Ascending aorta (tissue), 2 donors: ENCODE measurements around the gene PYGO1. TPM values are rescaled to one million over a fixed set of nuclear protein-coding genes. Genes with fewer than 3 reads are reported as not detected.
"Not testable (repeated sequence)": the region's sequence is repeated elsewhere in the genome, so short reads cannot be mapped to it uniquely, and the experiment has no call there.

Experiments used
- DNase-seq, 2 donors: peaks; one replicate each; pipeline ENCODE4 v3.0.0-alpha.2; 2019; ENCODE audit warnings: low spot score in 2 of 2
- H3K27ac ChIP-seq, 2 donors: fragments of 200-600 bp; sonication (generic); one replicate each; pipeline ENCODE4 v1.5.1; 2016 to 2017; ENCODE audit warnings: mild to moderate bottlenecking in 1 of 2
- H3K27me3 ChIP-seq: fragments of 200-600 bp; sonication (generic); one replicate; pipeline ENCODE4 v1.5.1; 2017
- H3K36me3 ChIP-seq, 2 donors: fragments of 200-600 bp; sonication (generic); one replicate each; pipeline ENCODE4 v1.5.1; 2016
- H3K4me1 ChIP-seq, 2 donors: fragments of 200-600 bp; sonication (generic); one replicate each; pipeline ENCODE4 v1.5.1; 2016 to 2017; ENCODE audit warnings: mild to moderate bottlenecking in 1 of 2
- H3K4me3 ChIP-seq, 2 donors: fragments of 200-600 bp; sonication (generic); one replicate each; pipeline ENCODE4 v1.5.1; 2016 to 2017; ENCODE audit warnings: mild to moderate bottlenecking in 1 of 2
- H3K9me3 ChIP-seq, 2 donors: fragments of 200-600 bp; sonication (generic); one replicate each; pipeline ENCODE4 v1.5.1; 2016
- intact Hi-C: fragments of 100-400 bp; cut with DNase I; formaldehyde crosslinking; loops from one replicate; pipeline ENCODE4 v1.15.1; 2023
- total RNA-seq: library from RNA; depleted of rRNA; stranded (reverse); fragments of >200 nt; gene quantifications from one replicate; pipeline ENCODE4 v1.1.0, GENCODE V29; 2016
- TF ChIP-seq, protein P1 (sequence below), 3 experiments: fragments of 200-600 bp in 2 of 3; fragments of 450-650 bp in 1 of 3; sonication (generic) in 2 of 3; IDR thresholded peaks; one replicate each; pipeline ENCODE4 v1.5.1; 2016 to 2019; ENCODE audit warnings: antibody characterized with exemption in 3 of 3, mild to moderate bottlenecking in 1 of 3, moderate library complexity in 1 of 3

Gene PYGO1
- total RNA-seq, 1 donor from 2014 or later, result 7.1 TPM

DNA sequence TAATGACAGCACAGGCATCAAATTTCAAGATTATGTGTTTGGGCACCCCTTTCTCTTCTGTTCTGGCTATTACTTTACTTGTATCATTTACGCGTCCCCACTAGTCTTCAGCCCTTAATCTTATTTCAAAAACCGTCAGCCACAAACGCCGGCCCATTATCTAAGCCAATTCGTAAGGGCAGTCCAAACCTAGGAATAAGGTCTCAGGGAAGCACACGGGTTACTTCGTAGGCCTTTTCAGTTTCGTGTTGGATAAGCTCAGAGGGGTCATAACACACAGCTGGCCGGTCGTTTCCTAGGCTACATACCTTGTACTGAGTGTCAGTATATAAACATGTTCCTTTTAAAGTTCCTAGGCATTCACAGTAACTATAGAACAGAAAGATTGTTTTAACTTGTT is 75.0 kb downstream of the PYGO1 start:
- no peaks in the 10 kb centered on the region for H3K9me3 ChIP-seq
- TF ChIP-seq, protein P1, sequence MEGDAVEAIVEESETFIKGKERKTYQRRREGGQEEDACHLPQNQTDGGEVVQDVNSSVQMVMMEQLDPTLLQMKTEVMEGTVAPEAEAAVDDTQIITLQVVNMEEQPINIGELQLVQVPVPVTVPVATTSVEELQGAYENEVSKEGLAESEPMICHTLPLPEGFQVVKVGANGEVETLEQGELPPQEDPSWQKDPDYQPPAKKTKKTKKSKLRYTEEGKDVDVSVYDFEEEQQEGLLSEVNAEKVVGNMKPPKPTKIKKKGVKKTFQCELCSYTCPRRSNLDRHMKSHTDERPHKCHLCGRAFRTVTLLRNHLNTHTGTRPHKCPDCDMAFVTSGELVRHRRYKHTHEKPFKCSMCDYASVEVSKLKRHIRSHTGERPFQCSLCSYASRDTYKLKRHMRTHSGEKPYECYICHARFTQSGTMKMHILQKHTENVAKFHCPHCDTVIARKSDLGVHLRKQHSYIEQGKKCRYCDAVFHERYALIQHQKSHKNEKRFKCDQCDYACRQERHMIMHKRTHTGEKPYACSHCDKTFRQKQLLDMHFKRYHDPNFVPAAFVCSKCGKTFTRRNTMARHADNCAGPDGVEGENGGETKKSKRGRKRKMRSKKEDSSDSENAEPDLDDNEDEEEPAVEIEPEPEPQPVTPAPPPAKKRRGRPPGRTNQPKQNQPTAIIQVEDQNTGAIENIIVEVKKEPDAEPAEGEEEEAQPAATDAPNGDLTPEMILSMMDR (IDR thresholded peaks at IDR 0.05), result no peak
- H3K27ac ChIP-seq, result no peak overlapping the region
- H3K4me1 ChIP-seq, result no peaks in the 10 kb centered on the region
- H3K4me3 ChIP-seq, result no peak overlapping the region
- no peak for DNase-seq
- H3K36me3 ChIP-seq, result no peaks in the 10 kb centered on the region
- H3K27me3 ChIP-seq, result no peaks in the 10 kb centered on the region
- intact Hi-C loops, result no loop called here

DNA sequence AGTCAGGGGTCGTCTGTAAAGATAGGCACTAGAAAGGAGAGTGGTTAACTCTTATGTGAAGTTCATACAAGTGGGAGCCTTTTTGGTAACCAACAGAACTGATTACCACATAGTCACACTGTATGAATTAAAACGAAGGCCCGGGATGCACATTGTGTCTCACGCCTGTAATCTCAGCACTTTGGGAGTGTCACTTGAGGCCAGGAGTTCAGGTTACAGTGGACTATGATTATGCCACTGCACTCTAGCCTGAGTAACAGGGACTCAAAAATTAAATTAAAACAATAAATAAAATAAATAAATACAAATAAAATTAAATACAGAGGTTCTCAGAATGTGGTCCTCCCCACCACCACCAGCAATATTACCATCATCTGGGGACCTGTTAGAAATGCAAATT is 80.6 kb downstream of the PYGO1 start:
- Histone ChIP-seq H3K4me3 (no peak overlapping the region), H3K4me1 (no peaks in the 10 kb centered on the region), H3K36me3 (no peaks in the 10 kb centered on the region), H3K27me3 (no peaks in the 10 kb centered on the region), H3K9me3 (no peaks in the 10 kb centered on the region), H3K27ac (no peak overlapping the region)
- TF ChIP-seq, protein P1 (IDR thresholded peaks at IDR 0.05), result no peak
- DNase-seq, result no peak
- intact Hi-C loops, result no loop called here

DNA sequence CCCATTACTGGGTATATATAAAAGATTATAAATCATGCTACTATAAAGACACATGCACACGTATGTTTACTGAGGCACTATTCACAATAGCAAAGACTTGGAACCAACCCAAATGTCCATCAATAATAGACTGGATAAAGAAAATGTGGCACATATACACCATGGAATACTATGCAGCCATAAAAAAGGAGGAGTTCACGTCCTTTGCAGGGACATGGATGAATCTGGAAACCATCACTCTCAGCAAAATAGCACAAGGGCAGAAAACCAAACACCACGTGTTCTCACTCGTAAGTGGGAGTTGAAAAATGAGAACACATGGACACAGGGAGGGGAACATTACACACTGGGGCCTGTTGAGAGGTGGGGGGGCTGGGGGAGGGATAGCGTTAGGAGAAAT is 82.7 kb downstream of the PYGO1 start:
- H3K27ac ChIP-seq, DNase-seq, H3K4me3 ChIP-seq, H3K27me3 ChIP-seq, H3K36me3 ChIP-seq, intact Hi-C loops, H3K4me1 ChIP-seq, H3K9me3 ChIP-seq: not testable (repeated sequence)

- TF ChIP-seq, protein P1 (IDR thresholded peaks at IDR 0.05), result no peak
- no peaks in the 10 kb centered on the region for H3K9me3 ChIP-seq
- no peak overlapping the region for H3K27ac ChIP-seq
- no peak overlapping the region for H3K4me3 ChIP-seq
- H3K27me3 ChIP-seq, result no peaks in the 10 kb centered on the region
- H3K36me3 ChIP-seq, result no peaks in the 10 kb centered on the region
- intact Hi-C loops, result loop anchor here (5.0 to 10.0 kb wide), 2 partner anchors 92 to 136 kb away; partner anchors contain the start of genes CCPG1 and PIERCE2
- DNase-seq, result no peak
- peaks cover 0 to 4% of the 10 kb centered on the region in 2 donors for H3K4me1 ChIP-seq
Measured at GRCh38 chr15:55499151-55499550, 89.0 kb downstream of the PYGO1 start.

- not testable (repeated sequence) for H3K9me3 ChIP-seq, H3K36me3 ChIP-seq, H3K27me3 ChIP-seq, H3K4me1 ChIP-seq
- peak overlapping the region in 1 of 2 donors; percentile 3 for H3K27ac ChIP-seq
- peak; percentile 23 to 85 for DNase-seq
- intact Hi-C loops, result loop anchor here (5.0 to 10.0 kb wide), 2 partner anchors 91 to 136 kb away; partner anchors contain the start of genes CCPG1 and PIERCE2
- H3K4me3 ChIP-seq, result peak overlapping the region; percentile 73 to 77
Measured at GRCh38 chr15:55498109-55498938, 89.8 kb downstream of the PYGO1 start.

DNA sequence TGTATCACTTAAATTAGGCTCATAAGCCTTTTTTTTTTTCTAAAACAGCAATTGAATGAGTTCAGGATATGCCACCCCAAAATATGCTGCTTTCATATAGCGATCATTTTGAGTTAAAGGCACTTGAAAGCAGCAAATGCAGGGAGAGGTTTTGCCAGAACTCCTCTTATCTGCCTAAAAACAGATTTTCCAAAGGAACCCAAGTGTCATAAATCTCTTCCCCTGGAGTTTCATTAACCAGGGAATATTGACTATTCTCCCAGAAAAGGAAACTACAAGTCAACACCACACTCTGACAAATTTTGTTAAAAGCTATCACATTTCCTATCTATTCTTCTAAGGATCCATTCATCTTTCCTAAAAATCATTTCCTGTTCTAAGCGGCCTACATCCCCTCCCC is 91.4 kb downstream of the PYGO1 start:
- no peaks in the 10 kb centered on the region for H3K27me3 ChIP-seq
- no peak overlapping the region for H3K4me3 ChIP-seq
- TF ChIP-seq, protein P1 (IDR thresholded peaks at IDR 0.05), result no peak
- peaks cover 0 to 4% of the 10 kb centered on the region in 2 donors for H3K4me1 ChIP-seq
- intact Hi-C loops, result loop anchor here (5.0 to 10.0 kb wide), 2 partner anchors 89 to 138 kb away; partner anchors contain the start of genes CCPG1 and PIERCE2
- no peak overlapping the region for H3K27ac ChIP-seq
- no peaks in the 10 kb centered on the region for H3K36me3 ChIP-seq
- H3K9me3 ChIP-seq, result no peaks in the 10 kb centered on the region
- DNase-seq, result no peak
